Cardiac fibroblast (primary cell): ENCODE measurements around the gene SLC9A7.

Source experiments
- DNase-seq, 2 donors: peaks; one replicate each; pipeline versions ENCODE4 v3.0.0 to v3.0.0-alpha.2; 2010; ENCODE audit warnings: low read depth in 2 of 2
- H3K4me3 ChIP-seq, 2 donors: replicated peaks in 1 of 2; 1 replicate in 1 of 2; 2 replicates in 1 of 2; pipeline ENCODE4 v1.5.1; 2011; ENCODE audit warnings: low read depth in 2 of 2, low read length in 2 of 2, mild to moderate bottlenecking in 2 of 2, moderate library complexity in 1 of 2
- CTCF ChIP-seq: IDR thresholded peaks from one replicate; pipeline ENCODE4 v1.5.1; 2011; ENCODE audit warnings: low read depth, mild to moderate bottlenecking, low read length, inconsistent platforms

Gene SLC9A7

GRCh38 chrX:46567388-46567787 is 191.5 kb downstream of the SLC9A7 start:
- no peak overlapping the region for H3K4me3 ChIP-seq
- DNase-seq, result no peak
- no peak for TF ChIP-seq CTCF

GRCh38 chrX:46561824-46562657 is 196.9 kb downstream of the SLC9A7 start:
- no peak for TF ChIP-seq CTCF
- no peak overlapping the region for H3K4me3 ChIP-seq
- no peak for DNase-seq

GRCh38 chrX:46559062-46559461 is 199.9 kb downstream of the SLC9A7 start:
- no peak for TF ChIP-seq CTCF
- DNase-seq, result peak in 1 of 2 donors; percentile 56
- H3K4me3 ChIP-seq, result no peak overlapping the region

GRCh38 chrX:46554942-46555341 is 204.0 kb downstream of the SLC9A7 start:
- no peak overlapping the region for H3K4me3 ChIP-seq
- TF ChIP-seq CTCF, result peak; percentile 30
- DNase-seq, result peak; percentile 57 to 60

GRCh38 chrX:46553935-46554334 is 205.0 kb downstream of the SLC9A7 start:
- no peak for TF ChIP-seq CTCF
- no peak for DNase-seq
- H3K4me3 ChIP-seq, result no peak overlapping the region

- no peak for TF ChIP-seq CTCF
- peak; percentile 32 to 78 for DNase-seq
- H3K4me3 ChIP-seq, result no peak overlapping the region
These were observed 207.3 kb downstream of the SLC9A7 start for GRCh38 chrX:46551494-46552128.
